Liver (tissue), 9 donors: Measurements from ENCODE around the gene ZNF655. TPM values are rescaled to one million over a fixed set of nuclear protein-coding genes. Genes with fewer than 3 reads are reported as not detected.

Experiments used
- DNase-seq: peaks from one replicate; pipeline ENCODE4 v3.0.0-alpha.2; 2017; ENCODE audit warnings: low spot score
- H3K27ac ChIP-seq, 2 donors: one replicate each; pipeline ENCODE4 v1.7.0; 2013; ENCODE audit warnings: inconsistent platforms in 2 of 2, low read length in 2 of 2, control low read depth in 1 of 2, low read depth in 1 of 2, mild to moderate bottlenecking in 1 of 2
- H3K27me3 ChIP-seq, 4 donors: one replicate each; pipeline versions ENCODE4 v1.6.1 to v1.7.0; 2013; ENCODE audit warnings: low read length in 3 of 4, inconsistent platforms in 1 of 4, mild to moderate bottlenecking in 1 of 4, moderate library complexity in 1 of 4; ENCODE audit not compliant: control insufficient read depth in 4 of 4, insufficient read depth in 4 of 4
- H3K36me3 ChIP-seq, 4 donors: one replicate each; pipeline versions ENCODE4 v1.6.1 to v1.7.0; 2013; ENCODE audit warnings: low read length in 3 of 4, mild to moderate bottlenecking in 3 of 4, low read depth in 1 of 4, moderate library complexity in 1 of 4; ENCODE audit not compliant: control insufficient read depth in 4 of 4, insufficient read depth in 3 of 4
- H3K4me1 ChIP-seq, 4 donors: one replicate each; pipeline versions ENCODE4 v1.6.1 to v1.7.0; 2013; ENCODE audit warnings: low read length in 3 of 4, mild to moderate bottlenecking in 3 of 4, moderate library complexity in 1 of 4; ENCODE audit not compliant: control insufficient read depth in 4 of 4, insufficient read depth in 4 of 4
- H3K4me3 ChIP-seq, 3 donors: one replicate each; pipeline versions ENCODE4 v1.6.1 to v1.7.0; 2013; ENCODE audit warnings: low read length in 3 of 3, control low read depth in 1 of 3, low read depth in 1 of 3, mild to moderate bottlenecking in 1 of 3
- H3K9ac ChIP-seq, 2 donors: one replicate each; pipeline ENCODE4 v1.7.0; 2013; ENCODE audit warnings: low read length in 2 of 2, mild to moderate bottlenecking in 2 of 2, moderate library complexity in 2 of 2, control low read depth in 1 of 2, low read depth in 1 of 2
- H3K9me3 ChIP-seq, 4 donors: one replicate each; pipeline versions ENCODE4 v1.6.1 to v1.7.0; 2013; ENCODE audit warnings: low read length in 3 of 4; ENCODE audit not compliant: control insufficient read depth in 4 of 4
- ATF3 ChIP-seq: IDR thresholded peaks from 2 replicates; pipeline ENCODE4 v1.6.1; 2016; ENCODE audit warnings: antibody characterized with exemption
- CTCF ChIP-seq: fragments of 150-350 bp; IDR thresholded peaks from 2 replicates; pipeline ENCODE4 v1.5.1; 2017; ENCODE audit warnings: improper control_type of control experiment, low read depth, low read length; ENCODE audit not compliant: missing input control
- EGR1 ChIP-seq, 2 donors: IDR thresholded peaks; 2 replicates each; pipeline ENCODE4 v1.6.1; 2016 to 2018; ENCODE audit warnings: antibody characterized with exemption in 2 of 2, low read depth in 2 of 2
- FOXA1 ChIP-seq: IDR thresholded peaks from 2 replicates; pipeline ENCODE4 v1.6.1; 2016; ENCODE audit warnings: antibody characterized with exemption
- FOXA2 ChIP-seq: IDR thresholded peaks from 2 replicates; pipeline ENCODE4 v1.6.1; 2016; ENCODE audit warnings: antibody characterized with exemption
- GABPA ChIP-seq, 2 donors: IDR thresholded peaks in 1 of 2; conservative IDR thresholded peaks in 1 of 2; 2 replicates each; pipeline ENCODE4 v1.6.1; 2016; ENCODE audit warnings: antibody characterized with exemption in 2 of 2, mild to moderate bottlenecking in 1 of 2, moderate library complexity in 1 of 2
- HNF4A ChIP-seq, 2 donors: conservative IDR thresholded peaks; 2 replicates each; pipeline ENCODE4 v1.6.1; 2016; ENCODE audit warnings: antibody characterized with exemption in 2 of 2, mild to moderate bottlenecking in 2 of 2
- HNF4G ChIP-seq: IDR thresholded peaks from 2 replicates; pipeline ENCODE4 v1.6.1; 2016; ENCODE audit warnings: antibody characterized with exemption
- JUND ChIP-seq, 2 donors: IDR thresholded peaks; 2 replicates each; pipeline ENCODE4 v1.6.1; 2016; ENCODE audit warnings: antibody characterized with exemption in 2 of 2
- MAX ChIP-seq: IDR thresholded peaks from 2 replicates; pipeline ENCODE4 v1.6.1; 2016; ENCODE audit warnings: antibody characterized with exemption
- NR2F2 ChIP-seq: IDR thresholded peaks from 2 replicates; pipeline ENCODE4 v1.6.1; 2016; ENCODE audit warnings: antibody characterized with exemption
- RAD21 ChIP-seq, 2 donors: IDR thresholded peaks; 2 replicates each; pipeline ENCODE4 v1.6.1; 2016; ENCODE audit warnings: antibody characterized with exemption in 2 of 2, mild to moderate bottlenecking in 2 of 2
- REST ChIP-seq: IDR thresholded peaks from 2 replicates; pipeline ENCODE4 v1.6.1; 2016; ENCODE audit warnings: antibody characterized with exemption, mild to moderate bottlenecking
- RXRA ChIP-seq, 2 donors: IDR thresholded peaks; 2 replicates each; pipeline ENCODE4 v1.6.1; 2017 to 2018; ENCODE audit warnings: antibody characterized with exemption in 2 of 2, mild to moderate bottlenecking in 1 of 2
- SP1 ChIP-seq: IDR thresholded peaks from 2 replicates; pipeline ENCODE4 v1.6.1; 2018; ENCODE audit warnings: antibody characterized with exemption, mild to moderate bottlenecking
- TAF1 ChIP-seq: conservative IDR thresholded peaks from 2 replicates; pipeline ENCODE4 v1.6.1; 2016; ENCODE audit warnings: antibody characterized with exemption, mild to moderate bottlenecking
- YY1 ChIP-seq: IDR thresholded peaks from 2 replicates; pipeline ENCODE4 v1.6.1; 2016; ENCODE audit warnings: antibody characterized with exemption, mild to moderate bottlenecking
- ZBTB33 ChIP-seq: IDR thresholded peaks from 2 replicates; pipeline ENCODE4 v1.6.1; 2016; ENCODE audit warnings: antibody characterized with exemption
- WGBS: extraction: QIAGEN DNeasy Blood & Tissue Kit; methylation state at CpG from one replicate; pipeline ENCODE4 v1.1.7; 2013; 5-methylcytosine and 5-hydroxymethylcytosine counted together
- polyA plus RNA-seq, 2 donors: library from polyadenylated mRNA; stranded (reverse) in 1 of 2; unstranded in 1 of 2; fragments of 200-250 nt in 1 of 2; fragments of >200 nt in 1 of 2; fragmentation: Nextera tagmentation in 1 of 2; extraction: Ambion mirVana in 1 of 2; gene quantifications; one replicate each; pipeline versions ENCODE4 v1.2.1 to v1.2.3, GENCODE V29; 2013 to 2015
- total RNA-seq, 2 donors: library from RNA; depleted of rRNA; stranded (reverse); fragments of >200 nt; gene quantifications; one replicate each; pipeline ENCODE4 v1.2.3, GENCODE V29; 2014
- donor health status: healthy.
- donor health status: healthy.
- donor health status: healthy.
- donor health status: healthy.
- donor health status: healthy.

Gene ZNF655
- total and polyA plus RNA-seq, 4 donors = 15.9 to 59.7 (median 32.4) TPM

- TF ChIP-seq MAX (no peak), RAD21 (IDR thresholded peaks at IDR 0.05) (no peak), HNF4A (conservative IDR thresholded peaks at IDR 0.05) (no peak), CTCF (no peak), JUND (IDR thresholded peaks at IDR 0.05) (no peak), GABPA (IDR thresholded peaks at IDR 0.05 in 1 of 2, conservative IDR thresholded peaks at IDR 0.05 in 1 of 2) (no peak)
Observed at GRCh38 chr7:99557940-99558305, 519 bp upstream of the ZNF655 start (continued).

- WGBS = 27% methylated on average over 31 of the region's 31 CpGs
- Histone ChIP-seq H3K4me1 (peaks cover 3 to 14% (median 9%) of the 10 kb centered on the region in 4 donors), H3K9me3 (no peaks in the 10 kb centered on the region), H3K36me3 (peaks cover 10 to 41% (median 39%) of the 10 kb centered on the region in 4 donors), H3K4me3 (peak overlapping the region; percentile 71 to 100 (median 90)), H3K27me3 (no peaks in the 10 kb centered on the region), H3K27ac (peak overlapping the region; percentile 92), H3K9ac (peak overlapping the region; percentile 95 to 96)
- DNase-seq = no peak
- TF ChIP-seq JUND (IDR thresholded peaks at IDR 0.05) (no peak), YY1 (no peak), HNF4A (conservative IDR thresholded peaks at IDR 0.05) (no peak), GABPA (IDR thresholded peaks at IDR 0.05 in 1 of 2, conservative IDR thresholded peaks at IDR 0.05 in 1 of 2) (no peak), MAX (no peak), ATF3 (no peak), EGR1 (IDR thresholded peaks at IDR 0.05; ENCODE audit: low read depth in 2 of 2) (no peak), ZBTB33 (no peak), REST (no peak), RAD21 (IDR thresholded peaks at IDR 0.05) (no peak), FOXA2 (no peak), HNF4G (no peak), TAF1 (no peak), CTCF (no peak), RXRA (IDR thresholded peaks at IDR 0.05) (no peak), FOXA1 (no peak), SP1 (no peak), NR2F2 (no peak)
Observed at GRCh38 chr7:99559175-99559915, 903 bp downstream of the ZNF655 start.
